GM10266 (cell line): ENCODE data around the gene RIN3.

Source experiments
- DNase-seq: peaks from one replicate; pipeline ENCODE4 v3.0.0; 2012; ENCODE audit errors: extremely low spot score
- CTCF ChIP-seq: IDR thresholded peaks from 2 replicates; pipeline ENCODE4 v1.5.1; 2012; ENCODE audit warnings: mild to moderate bottlenecking, low read depth; ENCODE audit not compliant: control insufficient read depth, insufficient read depth; ENCODE audit errors: missing control alignments

The RIN3 gene

DNA sequence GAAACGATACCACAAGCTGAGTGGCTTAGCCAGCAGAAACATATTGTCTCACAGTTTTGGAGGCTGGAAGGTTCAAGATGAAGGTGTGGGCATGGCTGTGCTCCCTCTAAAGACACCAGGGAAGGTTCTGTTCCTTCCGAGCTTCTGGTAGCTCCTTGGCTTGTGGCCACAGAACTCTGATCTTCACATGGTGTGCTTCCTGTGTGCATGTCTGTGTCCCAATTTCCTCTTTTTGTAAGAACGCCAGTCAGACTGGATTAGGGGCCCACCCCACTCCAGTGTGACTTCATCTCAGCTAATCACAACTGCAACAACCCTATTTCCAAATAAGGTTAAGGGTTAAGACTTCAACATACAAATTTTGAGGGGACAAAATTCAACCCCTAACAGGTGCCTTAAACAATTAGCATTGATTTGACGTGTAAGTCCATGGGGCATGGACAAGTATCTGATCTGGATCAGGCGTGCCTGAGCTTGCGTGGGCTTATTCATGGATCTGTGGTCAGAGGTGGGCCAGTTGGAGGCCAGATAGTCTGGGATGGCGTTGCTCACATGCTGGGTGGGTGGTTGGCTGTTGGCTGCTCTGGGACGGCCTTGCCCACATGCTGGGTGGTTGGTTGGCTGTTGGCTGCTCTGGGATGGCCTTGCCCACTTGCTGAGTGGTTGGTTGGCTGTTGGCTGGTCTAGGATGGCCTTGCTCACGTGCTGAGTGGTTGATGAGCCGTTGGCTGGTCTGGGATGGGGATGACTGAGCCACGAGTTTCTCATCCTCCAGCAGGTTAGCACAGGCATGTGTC lies 146.4 kb downstream of the RIN3 start:
- TF ChIP-seq CTCF, result no peak
- DNase-seq, result no peak

GRCh38 chr14:92660571-92660970 lies 147.0 kb downstream of the RIN3 start:
- no peak for TF ChIP-seq CTCF
- DNase-seq, result no peak

DNA sequence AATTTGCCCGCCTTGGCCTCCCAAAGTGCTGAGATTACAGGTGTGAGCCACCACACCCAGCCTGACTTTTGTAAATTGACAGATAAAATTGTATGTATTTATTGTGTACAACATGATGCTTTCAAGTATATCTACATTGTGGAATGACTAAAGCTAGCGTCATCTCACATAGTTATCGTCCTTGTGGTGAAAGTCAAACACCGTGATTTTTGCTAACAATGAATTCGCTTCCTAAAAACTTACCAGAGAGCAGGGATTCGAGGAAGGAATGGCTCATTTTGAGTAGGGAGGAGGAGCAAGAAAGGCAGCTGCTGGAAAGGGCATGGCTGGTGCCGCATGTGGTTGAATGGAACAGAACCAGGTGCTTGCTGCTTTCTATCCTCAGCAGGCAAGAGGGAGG lies 149.5 kb downstream of the RIN3 start:
- DNase-seq, result no peak
- TF ChIP-seq CTCF, result no peak

DNA sequence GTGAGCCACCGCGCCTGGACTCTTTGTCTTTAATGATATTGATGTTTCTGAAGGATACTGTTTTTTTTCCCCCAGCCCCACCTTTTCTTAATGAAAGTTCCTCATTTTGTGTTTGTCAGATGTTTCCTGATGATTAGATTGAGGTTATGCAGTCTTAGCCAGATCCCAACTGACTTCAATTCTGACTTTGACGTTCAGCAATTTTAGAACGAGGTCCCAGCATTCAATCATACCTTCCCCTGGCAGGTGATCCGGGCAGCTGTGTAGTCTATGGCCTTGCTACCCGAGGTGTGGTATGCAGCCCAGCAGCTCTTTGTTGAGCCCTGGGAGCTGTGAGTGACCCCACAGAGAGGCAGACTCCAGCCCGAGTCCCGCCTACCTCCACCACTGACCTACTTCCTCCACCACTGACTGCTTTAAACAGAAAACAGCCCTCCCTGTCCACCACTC lies 152.1 kb downstream of the RIN3 start:
- DNase-seq, result no peak
- no peak for TF ChIP-seq CTCF

DNA sequence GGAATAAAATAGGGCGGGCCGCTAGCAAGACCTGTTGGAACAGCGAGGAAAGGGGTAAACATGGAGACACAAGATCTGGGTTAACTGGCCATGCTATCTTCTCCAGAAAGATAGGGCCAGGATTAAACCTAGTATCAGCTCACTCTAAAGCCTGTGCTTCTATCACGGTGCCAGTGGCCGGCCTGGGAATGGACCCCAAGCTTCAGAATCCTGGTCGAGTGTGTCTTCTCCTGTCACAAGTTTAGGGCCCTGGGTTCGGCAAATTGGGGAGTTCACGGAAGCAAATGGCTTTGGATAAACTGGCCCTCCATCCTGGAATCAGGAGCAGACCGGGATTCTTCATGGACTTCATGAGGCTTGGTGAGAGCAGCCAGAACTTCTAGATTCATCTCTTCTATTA lies 152.7 kb downstream of the RIN3 start:
- TF ChIP-seq CTCF, result no peak
- DNase-seq, result no peak

DNA sequence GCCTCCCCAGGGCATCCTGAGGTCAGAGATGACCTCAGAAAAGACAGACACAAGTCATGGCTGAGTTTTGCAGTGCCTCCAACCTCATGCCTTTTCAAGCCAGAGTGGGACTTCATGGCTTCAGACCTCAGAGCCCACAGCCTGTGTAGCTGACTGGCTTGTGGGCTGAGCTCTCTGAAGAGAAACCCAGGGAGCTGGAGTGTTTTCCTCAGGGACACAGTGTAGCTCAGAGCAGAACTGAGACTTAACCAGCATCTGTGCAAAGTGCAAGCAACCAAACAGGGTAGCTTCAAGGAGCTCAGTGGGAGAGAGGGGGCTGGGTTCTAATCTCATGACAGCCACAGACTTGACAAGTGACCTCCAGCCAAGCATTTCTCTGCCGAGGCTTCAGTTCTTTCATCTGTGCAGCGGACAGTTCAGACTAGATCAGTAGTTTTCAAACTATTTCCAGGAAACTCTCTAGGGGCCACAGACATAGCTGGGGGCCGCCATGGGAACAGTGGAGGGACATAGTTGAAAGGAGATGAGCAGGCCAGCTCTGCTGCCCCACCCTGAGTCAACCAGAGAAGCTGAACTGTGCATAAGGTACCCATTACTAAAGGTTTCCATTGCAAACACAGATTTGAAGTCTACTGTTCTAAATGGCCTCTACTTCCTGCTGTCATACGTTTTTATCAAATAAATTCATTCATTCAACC lies 154.8 kb downstream of the RIN3 start:
- DNase-seq, result no peak
- TF ChIP-seq CTCF, result no peak

GRCh38 chr14:92670160-92670559 lies 156.6 kb downstream of the RIN3 start:
- DNase-seq, result no peak
- peak; percentile 20 for TF ChIP-seq CTCF
